Measurements from ENCODE around the gene PRR33.

PRR33 gene

GRCh38 chr11:1927848-1928469, 36.3 kb upstream of the PRR33 start:
- DNase-seq (ENCODE audit: low spot score), result no peak

- DNase-seq (ENCODE audit: low spot score), result no peak
Measured at GRCh38 chr11:1927026-1927847, 35.5 kb upstream of the PRR33 start.

DNA sequence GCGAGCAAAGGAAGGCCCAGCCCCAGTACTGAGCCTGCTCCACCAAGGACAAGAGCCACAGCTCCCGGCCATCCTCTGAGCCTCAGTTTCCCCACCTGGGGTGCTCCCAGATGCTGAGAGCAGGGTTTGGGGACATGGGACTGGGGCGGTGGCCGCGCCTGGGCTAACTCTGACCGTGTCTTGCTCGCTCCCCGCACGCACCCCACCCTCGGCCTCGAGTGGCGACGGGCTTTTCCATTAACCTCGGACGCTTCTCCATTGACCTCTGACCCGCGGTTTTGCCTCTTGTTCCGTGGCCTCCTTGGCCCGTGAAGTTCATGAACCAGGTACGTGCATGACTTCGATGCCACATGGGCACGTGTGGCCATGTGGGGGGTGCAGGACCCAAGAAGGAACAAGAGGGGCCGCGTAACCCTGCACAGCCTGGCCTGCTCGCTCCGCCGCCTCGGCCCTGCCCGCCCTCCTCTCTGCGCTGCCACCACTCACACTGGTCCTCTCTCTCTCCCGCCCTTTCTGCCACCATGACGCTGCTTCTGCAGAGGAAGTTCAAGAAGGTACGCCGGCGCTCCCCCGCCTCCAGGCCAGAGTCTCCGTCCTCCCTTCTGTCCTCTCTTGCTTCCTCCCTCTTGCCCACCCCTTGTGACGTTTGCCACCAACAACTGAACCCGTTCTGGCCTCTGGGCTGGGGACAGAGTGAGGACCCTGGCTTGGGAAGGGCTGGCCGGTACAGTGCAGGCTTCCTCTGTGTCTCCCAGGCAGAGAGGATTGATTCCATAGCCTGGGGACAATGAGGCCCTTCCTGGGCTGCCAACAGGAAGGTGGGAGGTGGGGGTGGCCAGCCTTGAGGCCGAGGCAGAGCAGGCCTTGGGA, 34.7 kb upstream of the PRR33 start:
- no peak for DNase-seq (ENCODE audit: low spot score)

DNA sequence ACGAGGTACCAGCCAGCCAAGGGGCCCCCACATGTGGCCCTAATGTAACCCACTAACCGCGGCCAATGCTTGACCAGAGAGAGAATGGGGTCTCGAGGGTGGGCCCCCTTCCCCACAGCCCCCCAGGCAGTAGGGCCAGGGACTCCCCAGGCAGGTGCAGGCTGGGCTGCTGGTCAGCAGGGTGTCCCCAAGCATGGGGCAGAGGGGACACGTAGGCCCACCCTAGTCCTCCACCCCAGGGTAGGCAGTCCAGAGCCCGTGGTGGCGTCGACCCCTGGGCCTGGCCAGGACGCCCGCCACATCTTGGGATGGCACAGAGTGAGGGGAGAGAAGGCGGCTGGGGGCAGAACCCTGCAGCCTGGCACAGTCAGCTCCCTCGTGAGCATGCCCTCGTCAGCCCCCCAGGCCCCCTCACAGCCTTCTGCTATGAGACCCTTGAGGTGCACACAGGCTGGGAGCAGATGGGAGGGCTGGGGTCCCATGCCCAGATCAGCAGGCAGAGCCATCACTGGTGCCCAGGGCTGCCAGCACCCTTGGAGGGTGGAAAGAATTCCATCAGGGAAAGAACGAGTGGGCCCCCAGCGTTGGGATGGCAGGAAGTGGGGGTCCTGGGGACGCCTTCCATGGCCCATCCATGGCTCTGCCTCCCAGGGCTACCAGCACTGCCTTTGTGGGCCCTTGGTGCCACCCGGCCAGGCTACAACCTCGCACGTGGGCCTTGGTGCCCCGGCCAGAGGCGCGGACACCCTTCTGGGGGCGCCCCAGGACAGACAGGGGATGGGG, 33.9 kb upstream of the PRR33 start:
- no peak for DNase-seq (ENCODE audit: low spot score)

DNA sequence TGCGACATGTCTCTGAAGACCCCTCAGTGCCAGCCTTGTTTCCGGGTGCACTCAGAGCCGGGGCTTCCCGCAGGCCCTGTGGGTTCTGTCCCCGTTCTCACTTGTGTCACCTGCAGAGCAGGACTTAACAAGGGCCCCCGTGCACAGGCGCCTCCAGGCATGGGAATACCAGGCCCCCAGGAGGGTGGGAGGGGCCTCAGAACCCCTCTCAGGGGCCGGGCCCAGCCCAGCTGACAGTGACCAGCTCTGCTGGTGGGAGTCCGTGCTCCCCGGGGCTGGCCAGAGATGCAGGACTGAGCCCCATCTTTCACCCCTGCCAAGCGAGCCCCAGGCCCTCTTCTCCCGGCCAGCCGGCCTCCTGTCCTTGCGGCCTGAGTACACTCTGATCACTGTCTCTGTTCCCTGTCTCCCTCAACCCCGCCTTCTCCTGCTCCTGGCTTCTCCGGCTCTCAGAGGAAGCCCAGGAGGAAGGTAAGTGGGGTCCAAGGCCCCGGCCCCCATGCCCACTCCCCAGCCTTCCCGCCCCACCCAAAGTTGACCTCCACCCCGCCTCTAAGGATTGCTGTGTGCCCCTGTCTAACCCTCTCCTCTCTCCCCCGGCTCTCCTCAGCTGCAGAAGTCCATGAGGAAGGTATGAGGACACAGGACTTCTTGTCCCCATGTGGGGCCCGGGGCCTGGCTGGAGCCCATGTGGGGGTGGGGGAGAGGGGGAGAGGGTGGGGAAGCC, 33.1 kb upstream of the PRR33 start:
- no peak for DNase-seq (ENCODE audit: low spot score)

GRCh38 chr11:1924181-1924580, 32.5 kb upstream of the PRR33 start:
- DNase-seq (ENCODE audit: low spot score), result no peak

- no peak for DNase-seq (ENCODE audit: low spot score)
Measured at GRCh38 chr11:1923201-1923956, 31.7 kb upstream of the PRR33 start.

DNA sequence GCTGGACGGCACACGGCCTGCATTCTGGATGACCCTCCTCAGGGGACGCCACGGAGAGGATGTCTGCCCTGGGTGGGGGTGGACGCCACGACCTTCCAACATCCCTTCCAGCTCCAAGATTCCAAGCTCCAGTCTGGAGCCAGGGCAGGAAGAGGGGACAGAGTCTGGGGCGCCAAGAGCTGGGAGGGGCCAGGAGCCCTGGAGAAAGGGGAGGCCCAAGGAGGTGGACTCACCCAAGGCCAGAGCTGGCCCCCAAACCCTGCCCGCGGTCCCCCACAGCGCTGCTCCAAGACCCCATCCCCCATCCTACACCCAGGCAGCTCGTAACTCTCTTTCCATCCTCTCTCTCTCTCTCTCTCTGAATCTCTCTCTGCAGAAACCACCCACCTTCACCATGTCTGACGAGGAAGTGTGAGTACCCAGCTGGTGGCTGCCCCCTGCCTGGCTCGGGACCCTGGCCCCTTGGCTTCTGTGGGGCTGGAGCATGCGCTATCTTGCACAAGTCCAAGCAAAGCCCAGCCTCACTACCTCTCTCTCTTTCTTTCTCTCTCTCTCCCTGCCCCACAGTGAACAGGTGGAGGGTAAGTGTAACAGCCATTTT, 30.9 kb upstream of the PRR33 start:
- no peak for DNase-seq (ENCODE audit: low spot score)

DNA sequence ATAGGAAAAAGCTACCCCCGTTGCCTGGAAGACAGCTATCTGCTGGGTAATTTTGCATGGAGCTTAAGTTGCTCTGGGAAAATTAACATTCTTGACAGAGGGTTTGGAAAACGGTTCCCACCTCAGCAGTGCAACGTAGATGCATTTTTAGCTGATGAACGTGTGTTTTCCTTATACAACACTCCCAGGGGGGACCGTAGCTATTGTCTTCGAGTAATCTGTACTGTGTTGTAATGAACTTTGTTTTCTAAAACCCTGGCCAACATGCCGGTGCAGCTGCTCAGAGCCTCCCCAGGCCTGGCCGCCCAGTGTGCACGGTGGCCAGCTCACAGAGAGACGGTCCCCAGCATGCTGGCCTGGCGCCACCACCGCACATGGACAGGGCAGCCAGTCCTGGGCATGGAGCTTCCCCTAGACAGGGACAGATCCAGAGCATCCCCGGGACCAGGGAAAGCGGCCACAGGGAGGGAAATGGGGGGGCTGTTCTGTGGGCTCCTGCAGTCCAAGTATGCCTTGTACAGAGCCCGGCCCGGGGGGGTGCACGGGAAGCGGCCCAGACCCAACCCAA, 30.0 kb upstream of the PRR33 start:
- no peak for DNase-seq (ENCODE audit: low spot score)

DNA sequence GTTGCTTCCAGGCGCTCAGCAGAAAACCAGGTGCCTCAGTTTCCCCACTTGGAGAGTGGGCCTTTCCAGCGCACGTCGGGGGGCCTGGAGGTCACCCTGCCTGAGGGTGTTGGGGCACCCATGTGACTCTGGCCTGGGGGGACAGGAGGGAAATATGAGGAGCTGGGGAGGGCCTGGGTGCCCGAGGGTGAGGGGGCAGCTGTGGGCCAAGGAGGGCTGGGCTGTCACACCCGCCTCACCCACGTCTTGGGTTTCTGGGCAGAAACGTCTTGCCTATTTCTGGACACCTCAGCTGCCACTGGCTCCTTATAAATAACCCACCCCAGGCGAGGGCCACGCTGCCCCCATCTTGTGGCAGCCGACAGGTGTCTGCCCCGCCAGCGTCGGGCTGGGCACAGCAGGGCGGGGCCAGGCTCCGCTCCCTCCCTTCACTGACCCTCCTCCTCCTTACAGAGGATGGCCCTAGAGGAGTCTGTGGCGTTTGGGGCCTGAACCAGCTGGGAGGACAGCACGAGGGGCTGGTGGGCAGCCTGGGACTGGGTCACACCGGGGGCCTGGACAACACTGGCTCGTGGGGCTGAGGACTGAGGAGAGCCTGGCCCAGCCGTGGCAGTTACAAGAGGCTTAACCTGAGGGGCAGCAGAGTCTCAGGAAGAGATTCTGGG, 29.3 kb upstream of the PRR33 start:
- no peak for DNase-seq (ENCODE audit: low spot score)

GRCh38 chr11:1920128-1920908, 28.6 kb upstream of the PRR33 start:
- no peak for DNase-seq (ENCODE audit: low spot score)

GRCh38 chr11:1919391-1920127, 27.9 kb upstream of the PRR33 start, which contains the start of gene TNNT3:
Gene TNNT3 (plus strand): TSS chr11:1919703. CDS start chr11:1922875, 3,172 bp downstream.
- no peak for DNase-seq (ENCODE audit: low spot score)

GRCh38 chr11:1918436-1919315, 27.0 kb upstream of the PRR33 start:
- DNase-seq (ENCODE audit: low spot score), result no peak

- no peak for DNase-seq (ENCODE audit: low spot score)
Measured at GRCh38 chr11:1917523-1918435, 26.1 kb upstream of the PRR33 start.

- no peak for DNase-seq (ENCODE audit: low spot score)
Measured at GRCh38 chr11:1916986-1917522, 25.4 kb upstream of the PRR33 start.

Measured in hepatic stellate cell (primary cell).